SK-N-SH (cell line): ENCODE data around the gene SLC2A10.

Experiments used
- CTCF ChIP-seq: fragments of 200-600 bp; sonication (generic); IDR thresholded peaks from 2 replicates; pipeline ENCODE4 v1.6.1; 2017; ENCODE audit warnings: antibody characterized with exemption, mild to moderate bottlenecking, moderate library complexity
- EP300 ChIP-seq, 2 experiments: IDR thresholded peaks; 2 replicates each; pipeline versions ENCODE4 v1.4.0 to v1.6.1; 2012; ENCODE audit warnings: borderline replicate concordance in 1 of 2, low read depth in 1 of 2, low read length in 1 of 2
- FOSL2 ChIP-seq: IDR thresholded peaks from 2 replicates; pipeline ENCODE4 v1.4.0; 2012; ENCODE audit warnings: low read depth, mild to moderate bottlenecking, moderate library complexity, borderline replicate concordance
- GABPA ChIP-seq: IDR thresholded peaks from 2 replicates; pipeline ENCODE4 v1.4.0; 2012; ENCODE audit warnings: low read depth, mild to moderate bottlenecking
- MAX ChIP-seq: IDR thresholded peaks from 2 replicates; pipeline ENCODE4 v1.4.0; 2012; ENCODE audit warnings: low read depth
- NFIC ChIP-seq: IDR thresholded peaks from 2 replicates; pipeline ENCODE4 v1.4.0; 2012; ENCODE audit warnings: borderline replicate concordance
- POLR2AphosphoS5 ChIP-seq: IDR thresholded peaks from 2 replicates; pipeline ENCODE4 v1.6.1; 2012; ENCODE audit warnings: low read depth, low read length
- RAD21 ChIP-seq: IDR thresholded peaks from 2 replicates; pipeline ENCODE4 v1.6.1; 2012; ENCODE audit warnings: mild to moderate bottlenecking, low read length
- RCOR1 ChIP-seq: fragments of 150-350 bp; IDR thresholded peaks from 2 replicates; pipeline ENCODE4 v1.6.1; 2017; ENCODE audit warnings: antibody characterized with exemption, low read length
- REST ChIP-seq: IDR thresholded peaks from 2 replicates; pipeline ENCODE4 v1.6.1; 2012; ENCODE audit warnings: mild to moderate bottlenecking, low read depth, low read length, moderate library complexity
- TAF1 ChIP-seq: IDR thresholded peaks from 2 replicates; pipeline ENCODE4 v1.6.1; 2012; ENCODE audit warnings: low read depth, mild to moderate bottlenecking, low read length, moderate library complexity, borderline replicate concordance
- TF ChIP-seq, protein P1 (sequence below): fragments of 150-350 bp; IDR thresholded peaks from 2 replicates; pipeline ENCODE4 v1.6.1; 2016; ENCODE audit warnings: mild to moderate bottlenecking, low read depth, low read length
- TF ChIP-seq, protein P2 (sequence below): IDR thresholded peaks from 2 replicates; pipeline ENCODE4 v1.4.0; 2012; ENCODE audit warnings: low read depth, borderline replicate concordance
- TF ChIP-seq, protein P3 (sequence below): IDR thresholded peaks from 2 replicates; pipeline ENCODE4; 2012

- TF ChIP-seq CTCF (no peak), RAD21 (no peak), GABPA (no peak), POLR2AphosphoS5 (no peak), NFIC (no peak), TAF1 (no peak), MAX (no peak), FOSL2 (no peak), EP300 (IDR thresholded peaks at IDR 0.05; ENCODE audit: borderline replicate concordance in 1 of 2, low read depth in 1 of 2, low read length in 1 of 2) (no peak), RCOR1 (no peak), REST (no peak)
- TF ChIP-seq, protein P1, sequence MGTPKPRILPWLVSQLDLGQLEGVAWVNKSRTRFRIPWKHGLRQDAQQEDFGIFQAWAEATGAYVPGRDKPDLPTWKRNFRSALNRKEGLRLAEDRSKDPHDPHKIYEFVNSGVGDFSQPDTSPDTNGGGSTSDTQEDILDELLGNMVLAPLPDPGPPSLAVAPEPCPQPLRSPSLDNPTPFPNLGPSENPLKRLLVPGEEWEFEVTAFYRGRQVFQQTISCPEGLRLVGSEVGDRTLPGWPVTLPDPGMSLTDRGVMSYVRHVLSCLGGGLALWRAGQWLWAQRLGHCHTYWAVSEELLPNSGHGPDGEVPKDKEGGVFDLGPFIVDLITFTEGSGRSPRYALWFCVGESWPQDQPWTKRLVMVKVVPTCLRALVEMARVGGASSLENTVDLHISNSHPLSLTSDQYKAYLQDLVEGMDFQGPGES = no peak
- TF ChIP-seq, protein P2, sequence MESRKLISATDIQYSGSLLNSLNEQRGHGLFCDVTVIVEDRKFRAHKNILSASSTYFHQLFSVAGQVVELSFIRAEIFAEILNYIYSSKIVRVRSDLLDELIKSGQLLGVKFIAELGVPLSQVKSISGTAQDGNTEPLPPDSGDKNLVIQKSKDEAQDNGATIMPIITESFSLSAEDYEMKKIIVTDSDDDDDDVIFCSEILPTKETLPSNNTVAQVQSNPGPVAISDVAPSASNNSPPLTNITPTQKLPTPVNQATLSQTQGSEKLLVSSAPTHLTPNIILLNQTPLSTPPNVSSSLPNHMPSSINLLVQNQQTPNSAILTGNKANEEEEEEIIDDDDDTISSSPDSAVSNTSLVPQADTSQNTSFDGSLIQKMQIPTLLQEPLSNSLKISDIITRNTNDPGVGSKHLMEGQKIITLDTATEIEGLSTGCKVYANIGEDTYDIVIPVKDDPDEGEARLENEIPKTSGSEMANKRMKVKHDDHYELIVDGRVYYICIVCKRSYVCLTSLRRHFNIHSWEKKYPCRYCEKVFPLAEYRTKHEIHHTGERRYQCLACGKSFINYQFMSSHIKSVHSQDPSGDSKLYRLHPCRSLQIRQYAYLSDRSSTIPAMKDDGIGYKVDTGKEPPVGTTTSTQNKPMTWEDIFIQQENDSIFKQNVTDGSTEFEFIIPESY = no peak
- TF ChIP-seq, protein P3, sequence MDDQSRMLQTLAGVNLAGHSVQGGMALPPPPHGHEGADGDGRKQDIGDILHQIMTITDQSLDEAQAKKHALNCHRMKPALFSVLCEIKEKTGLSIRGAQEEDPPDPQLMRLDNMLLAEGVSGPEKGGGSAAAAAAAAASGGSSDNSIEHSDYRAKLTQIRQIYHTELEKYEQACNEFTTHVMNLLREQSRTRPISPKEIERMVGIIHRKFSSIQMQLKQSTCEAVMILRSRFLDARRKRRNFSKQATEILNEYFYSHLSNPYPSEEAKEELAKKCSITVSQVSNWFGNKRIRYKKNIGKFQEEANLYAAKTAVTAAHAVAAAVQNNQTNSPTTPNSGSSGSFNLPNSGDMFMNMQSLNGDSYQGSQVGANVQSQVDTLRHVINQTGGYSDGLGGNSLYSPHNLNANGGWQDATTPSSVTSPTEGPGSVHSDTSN = no peak
Observed at GRCh38 chr20:46773680-46774079, 64.2 kb downstream of the SLC2A10 start.
